LNCAP (cell line): ENCODE results near the gene SLC26A6.

Experiments
- CTCF ChIP-seq: fragments of 450-650 bp; IDR thresholded peaks from 2 replicates; pipeline ENCODE4 v1.5.1; 2017; ENCODE audit warnings: mild to moderate bottlenecking

The SLC26A6 gene

GRCh38 chr3:48599077-48599501 is 36.2 kb downstream of the SLC26A6 start:
- TF ChIP-seq CTCF, result no peak

- no peak for TF ChIP-seq CTCF
Observed at GRCh38 chr3:48598323-48599076, 36.8 kb downstream of the SLC26A6 start.

GRCh38 chr3:48597408-48597800 is 37.9 kb downstream of the SLC26A6 start:
- TF ChIP-seq CTCF, result no peak

GRCh38 chr3:48596676-48597407 is 38.4 kb downstream of the SLC26A6 start:
- no peak for TF ChIP-seq CTCF

GRCh38 chr3:48596157-48596556 is 39.1 kb downstream of the SLC26A6 start:
- no peak for TF ChIP-seq CTCF

GRCh38 chr3:48595526-48596121 is 39.6 kb downstream of the SLC26A6 start:
- no peak for TF ChIP-seq CTCF

- no peak for TF ChIP-seq CTCF
Observed at GRCh38 chr3:48595075-48595525, 40.2 kb downstream of the SLC26A6 start, which contains the start of gene COL7A1. COL7A1 (minus strand) TSS chr3:48595329; CDS start chr3:48595159, 170 bp downstream.
